Large intestine (tissue), 3 donors: ENCODE results near the gene NDUFS8. TPM values are rescaled to one million over a fixed set of nuclear protein-coding genes. Genes with fewer than 3 reads are reported as not detected.
"Not testable (repeated sequence)": the region's sequence is repeated elsewhere in the genome, so short reads cannot be mapped to it uniquely, and the experiment has no call there.

Source experiments
- DNase-seq, 2 donors: peaks; one replicate each; pipeline versions ENCODE4 v3.0.0 to v3.0.0-alpha.2; 2013
- H3K27ac ChIP-seq: one replicate; pipeline ENCODE4 v1.5.1; 2013; ENCODE audit warnings: low read length
- H3K27me3 ChIP-seq: 2 replicates; pipeline ENCODE4 v1.6.1; 2013; ENCODE audit warnings: low read length; ENCODE audit not compliant: control insufficient read depth, insufficient read depth
- H3K36me3 ChIP-seq: 2 replicates; pipeline ENCODE4 v1.6.1; 2013; ENCODE audit warnings: low read length; ENCODE audit not compliant: control insufficient read depth, insufficient read depth
- H3K4me1 ChIP-seq: one replicate; pipeline ENCODE4 v1.6.1; 2013; ENCODE audit warnings: low read length; ENCODE audit not compliant: control insufficient read depth, insufficient read depth
- H3K4me3 ChIP-seq: one replicate; pipeline ENCODE4 v1.5.1; 2013; ENCODE audit warnings: low read length
- H3K9me3 ChIP-seq: one replicate; pipeline ENCODE4 v1.6.1; 2013; ENCODE audit warnings: mild to moderate bottlenecking, low read depth, low read length, moderate library complexity; ENCODE audit not compliant: control insufficient read depth
- WGBS: methylation state at CpG from one replicate; pipeline ENCODE4 v1.1.5; 2013; ENCODE audit warnings: low lambda C conversion rate; ENCODE audit not compliant: insufficient coverage; 5-methylcytosine and 5-hydroxymethylcytosine counted together
- polyA plus RNA-seq: library from polyadenylated mRNA; unstranded; fragments of 120-200 nt; gene quantifications from one replicate; pipeline ENCODE4 v1.2.1, GENCODE V29; 2013

Gene NDUFS8
- polyA plus RNA-seq, 1 donor, result 83.7 TPM

DNA sequence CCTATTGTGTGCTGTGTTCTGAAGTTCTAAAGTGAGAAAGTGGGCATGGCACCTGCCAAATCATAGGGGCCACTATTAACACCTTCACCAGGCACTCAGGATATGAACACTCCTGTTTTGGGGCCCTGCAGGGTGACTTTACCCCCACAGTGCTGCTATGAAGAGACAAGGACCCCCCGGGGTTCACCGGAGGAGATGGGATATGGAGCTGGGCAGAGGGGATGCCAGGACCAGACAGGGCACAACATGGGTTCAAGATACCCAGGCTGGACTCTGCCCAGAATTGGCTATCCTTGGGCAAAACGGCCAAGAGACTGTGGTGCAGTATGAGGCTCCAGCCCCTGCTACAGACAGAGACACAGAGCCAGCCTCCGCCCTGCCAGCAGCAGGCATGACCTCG lies 36.1 kb upstream of the NDUFS8 start:
- no CpG with 5 or more reads among the region's 5 CpGs for WGBS
- DNase-seq, H3K27me3 ChIP-seq, H3K36me3 ChIP-seq, H3K9me3 ChIP-seq, H3K4me3 ChIP-seq, H3K27ac ChIP-seq: not testable (repeated sequence)
- H3K4me1 ChIP-seq, result peaks cover 18% of the 10 kb centered on the region

- not testable (repeated sequence) for H3K9me3 ChIP-seq, DNase-seq, H3K27me3 ChIP-seq, H3K36me3 ChIP-seq, H3K4me3 ChIP-seq, H3K27ac ChIP-seq
- WGBS, result no CpG with 5 or more reads among the region's 3 CpGs
- peaks cover 18% of the 10 kb centered on the region for H3K4me1 ChIP-seq
These were observed 35.4 kb upstream of the NDUFS8 start for GRCh38 chr11:67995129-67995528.

- H3K4me1 ChIP-seq, result peaks cover 18% of the 10 kb centered on the region
- not testable (repeated sequence) for H3K27ac ChIP-seq, H3K9me3 ChIP-seq, DNase-seq, H3K4me3 ChIP-seq, H3K27me3 ChIP-seq, H3K36me3 ChIP-seq
- no CpG with 5 or more reads among the region's 14 CpGs for WGBS
These were observed 34.9 kb upstream of the NDUFS8 start for GRCh38 chr11:67995579-67995978.

DNA sequence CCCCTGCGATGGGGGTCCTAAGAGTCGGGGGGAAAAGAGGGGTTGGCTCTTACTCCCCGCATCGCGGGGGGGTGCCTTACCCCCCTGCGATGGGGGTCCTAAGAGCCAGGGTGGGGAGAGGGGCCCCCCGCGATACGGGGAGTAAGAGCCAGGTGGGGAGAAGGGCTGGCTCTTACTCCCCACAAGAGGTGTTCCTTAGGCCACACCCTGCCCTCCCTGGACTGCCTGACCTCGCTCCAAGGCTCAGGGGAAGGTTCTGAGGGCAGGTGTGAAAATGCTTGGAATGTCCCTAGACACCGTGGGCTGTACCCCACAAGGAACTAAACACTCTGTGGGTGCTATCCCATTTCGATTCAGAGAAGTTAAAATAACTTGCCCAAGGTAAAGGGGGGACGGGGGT lies 34.4 kb upstream of the NDUFS8 start:
- no CpG with 5 or more reads among the region's 13 CpGs for WGBS
- no peaks in the 10 kb centered on the region for H3K36me3 ChIP-seq
- peak in 1 of 2 donors; percentile 47 for DNase-seq
- H3K9me3 ChIP-seq, result peaks cover 9% of the 10 kb centered on the region
- peaks cover 16% of the 10 kb centered on the region for H3K4me1 ChIP-seq
- H3K4me3 ChIP-seq, result no peak overlapping the region
- no peaks in the 10 kb centered on the region for H3K27me3 ChIP-seq
- H3K27ac ChIP-seq, result no peak overlapping the region

GRCh38 chr11:67996622-67997474 lies 33.6 kb upstream of the NDUFS8 start:
- 60% methylated on average over 1 of the region's 41 CpGs for WGBS
- H3K27ac ChIP-seq, result peak overlapping the region; percentile 81

GRCh38 chr11:67997475-67997921 lies 33.0 kb upstream of the NDUFS8 start:
- DNase-seq, result no peak
- H3K36me3 ChIP-seq, result no peaks in the 10 kb centered on the region
- H3K4me1 ChIP-seq, result peaks cover 13% of the 10 kb centered on the region
- peaks cover 9% of the 10 kb centered on the region for H3K9me3 ChIP-seq
- WGBS, result no CpG with 5 or more reads among the region's 29 CpGs
- H3K4me3 ChIP-seq, result no peak overlapping the region
- H3K27ac ChIP-seq, result peak overlapping the region; percentile 45
- H3K27me3 ChIP-seq, result no peaks in the 10 kb centered on the region

More at GRCh38 chr11:67996622-67997474, 33.6 kb upstream of the NDUFS8 start:
- DNase-seq, result peak; percentile 78 to 96
- H3K4me3 ChIP-seq, result peak overlapping the region; percentile 42
- H3K36me3 ChIP-seq, result no peaks in the 10 kb centered on the region
- H3K27me3 ChIP-seq, result no peaks in the 10 kb centered on the region
- H3K4me1 ChIP-seq, result peaks cover 13% of the 10 kb centered on the region
- peaks cover 9% of the 10 kb centered on the region for H3K9me3 ChIP-seq

DNA sequence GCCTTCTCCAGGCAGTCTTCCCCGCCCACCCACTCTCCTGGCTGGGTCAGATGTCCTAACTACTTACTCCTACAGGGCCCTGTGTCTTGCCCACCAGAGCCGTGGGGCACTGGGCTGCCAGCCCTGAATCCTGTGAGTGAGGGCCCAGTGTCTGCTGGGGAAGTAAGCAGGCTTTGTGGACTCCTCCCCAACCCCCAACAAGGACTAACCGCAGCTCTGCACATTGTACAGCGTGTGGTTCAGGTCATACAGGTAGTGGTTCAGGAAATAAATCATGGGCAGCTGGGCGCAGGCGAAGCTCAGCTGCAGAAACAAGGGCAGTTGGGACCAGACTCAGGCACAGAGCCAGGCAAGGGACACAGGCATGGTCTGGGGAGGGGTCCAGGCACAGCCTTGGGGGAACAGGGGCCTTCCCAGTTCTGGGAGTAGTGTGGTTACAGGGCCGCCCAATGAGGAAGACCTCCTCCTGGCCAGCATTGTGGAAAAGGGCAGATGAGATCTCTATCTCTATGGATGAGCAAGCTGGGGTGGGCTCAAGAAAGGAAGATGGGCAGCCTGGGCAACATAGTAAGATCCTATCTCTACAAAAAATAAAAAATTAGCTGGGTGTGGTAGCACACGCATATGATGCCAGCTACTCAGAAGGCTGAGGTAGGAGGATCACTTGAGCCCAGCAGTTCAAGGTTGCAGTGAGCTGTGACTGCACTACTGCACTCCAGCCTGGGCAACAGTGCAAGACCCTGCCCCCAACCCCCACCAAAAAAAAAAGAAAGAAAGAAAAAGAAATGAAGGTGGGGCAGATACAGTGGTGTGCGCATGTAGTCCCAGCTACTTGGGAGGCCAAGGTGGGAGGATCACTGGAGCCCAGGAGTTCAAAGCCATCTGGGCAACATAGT lies 32.1 kb upstream of the NDUFS8 start:
- Histone ChIP-seq H3K4me3 (no peak overlapping the region), H3K4me1 (peaks cover 13% of the 10 kb centered on the region), H3K27me3 (no peaks in the 10 kb centered on the region), H3K36me3 (no peaks in the 10 kb centered on the region), H3K9me3 (peaks cover 9% of the 10 kb centered on the region), H3K27ac (no peak overlapping the region)
- no peak for DNase-seq
- WGBS, result no CpG with 5 or more reads among the region's 9 CpGs

- Histone ChIP-seq H3K4me3 (no peak overlapping the region), H3K27ac (no peak overlapping the region), H3K9me3 (peaks cover 9% of the 10 kb centered on the region), H3K36me3 (no peaks in the 10 kb centered on the region), H3K4me1 (peaks cover 15% of the 10 kb centered on the region), H3K27me3 (no peaks in the 10 kb centered on the region)
- no CpG with 5 or more reads among the region's 13 CpGs for WGBS
- no peak for DNase-seq
These were observed 31.3 kb upstream of the NDUFS8 start for GRCh38 chr11:67999201-67999629.

GRCh38 chr11:67999704-68000103 lies 30.8 kb upstream of the NDUFS8 start:
- Histone ChIP-seq H3K4me1 (peaks cover 17% of the 10 kb centered on the region), H3K27me3 (no peaks in the 10 kb centered on the region), H3K9me3 (peaks cover 9% of the 10 kb centered on the region), H3K36me3 (no peaks in the 10 kb centered on the region), H3K4me3 (no peak overlapping the region), H3K27ac (no peak overlapping the region)
- WGBS, result no CpG with 5 or more reads among the region's 5 CpGs
- DNase-seq, result no peak

- Histone ChIP-seq H3K9me3 (peaks cover 2% of the 10 kb centered on the region), H3K36me3 (no peaks in the 10 kb centered on the region), H3K4me1 (peaks cover 4% of the 10 kb centered on the region), H3K4me3 (no peak overlapping the region), H3K27me3 (no peaks in the 10 kb centered on the region), H3K27ac (no peak overlapping the region)
- no CpG with 5 or more reads among the region's 9 CpGs for WGBS
- DNase-seq, result no peak
These were observed 27.9 kb upstream of the NDUFS8 start for GRCh38 chr11:68002575-68002937.
